ENCODE measurements around the gene ZMYND8.

The ZMYND8 gene

DNA sequence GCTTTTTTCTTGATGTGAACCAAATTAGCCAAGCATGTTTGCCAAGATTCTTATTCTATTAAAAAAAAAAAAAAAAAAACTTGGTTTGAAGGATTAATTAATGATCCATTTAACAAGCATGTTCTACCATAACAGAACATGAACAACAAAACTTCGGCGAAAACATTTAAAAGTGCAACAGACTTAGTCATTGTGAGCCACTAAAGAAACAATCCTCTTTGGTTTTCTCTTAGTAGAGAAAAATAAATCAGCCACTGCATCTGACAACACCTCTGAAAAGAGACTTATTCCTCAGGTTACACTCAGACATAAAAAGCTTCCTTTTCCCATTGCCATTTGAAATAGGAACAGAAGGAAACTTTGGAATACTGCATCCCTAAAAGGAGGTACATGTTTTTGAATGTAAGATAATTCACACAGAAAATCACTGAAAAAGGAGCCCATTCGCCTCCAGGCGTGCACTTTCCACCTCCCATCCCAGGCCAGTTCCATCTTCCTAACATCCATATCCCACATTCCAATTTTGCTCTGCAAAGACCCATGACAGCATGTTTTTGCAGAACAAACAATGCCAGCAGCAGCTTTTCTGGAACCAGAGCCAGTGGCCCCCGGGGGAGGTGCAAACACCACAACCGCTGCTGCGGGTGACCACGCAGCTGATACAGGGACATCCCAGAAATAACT, 79.5 kb downstream of the ZMYND8 start:
- Mint-ChIP-seq H3K27me3 (no peaks in the 10 kb centered on the region), H3K27ac (peak overlapping the region; percentile 59), H3K36me3 (peaks cover 63 to 72% of the 10 kb centered on the region in 2 donors), H3K9me3 (no peaks in the 10 kb centered on the region), H3K4me1 (peaks cover 39 to 55% of the 10 kb centered on the region in 2 donors), H3K4me3 (no peak overlapping the region)
- no peak for DNase-seq
- no peak for ATAC-seq (replicated peaks)

DNA sequence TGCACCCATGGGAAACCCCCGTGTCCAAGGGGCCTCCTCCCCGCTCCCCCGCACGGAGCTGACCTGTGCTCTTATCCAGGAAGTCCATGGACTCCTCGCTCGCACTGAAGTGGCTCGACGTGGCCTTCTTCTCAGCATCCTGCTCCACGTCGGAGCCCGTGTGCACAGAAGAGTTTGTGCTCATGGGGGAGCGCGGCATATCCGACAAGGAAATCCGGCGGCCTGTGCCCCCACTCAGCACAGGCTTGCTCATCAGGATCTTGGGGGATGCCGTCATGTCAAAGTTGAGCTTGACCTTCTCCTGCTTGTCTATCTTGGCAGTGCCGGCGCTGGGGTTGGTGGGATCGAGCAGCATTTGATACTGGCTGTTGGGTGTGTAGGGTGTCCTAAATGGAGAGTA, 80.2 kb downstream of the ZMYND8 start:
- DNase-seq: no peak
- Mint-ChIP-seq H3K4me1 (peaks cover 39 to 59% of the 10 kb centered on the region in 2 donors), H3K9me3 (no peaks in the 10 kb centered on the region), H3K4me3 (peak overlapping the region in 1 of 2 donors; percentile 6), H3K27ac (peak overlapping the region; percentile 88), H3K27me3 (no peaks in the 10 kb centered on the region), H3K36me3 (peaks cover 58 to 65% of the 10 kb centered on the region in 2 donors)
- ATAC-seq (replicated peaks): no peak

DNA sequence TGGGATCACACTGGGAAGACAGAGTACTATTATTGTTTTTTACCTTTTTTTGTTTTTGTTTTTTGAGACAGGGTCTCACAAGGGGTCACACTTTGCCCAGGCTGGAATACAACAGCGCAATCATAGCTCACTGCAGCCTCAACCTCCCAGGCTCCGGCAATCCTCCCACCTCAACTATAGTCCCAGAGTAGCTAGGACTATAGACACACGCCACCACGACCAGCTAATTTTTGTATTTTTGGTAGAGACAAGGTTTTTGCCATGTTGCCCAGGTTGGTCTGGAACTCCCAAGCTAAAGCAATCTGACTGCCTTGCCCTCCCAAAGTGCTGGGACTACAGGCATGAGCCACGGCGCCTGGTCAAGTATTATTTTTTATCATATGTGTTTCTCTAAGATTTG, 81.0 kb downstream of the ZMYND8 start:
- Mint-ChIP-seq H3K27me3 (no peaks in the 10 kb centered on the region), H3K36me3 (peaks cover 53 to 60% of the 10 kb centered on the region in 2 donors), H3K27ac (peak overlapping the region; percentile 94), H3K4me3 (no peak overlapping the region), H3K4me1 (peaks cover 36 to 59% of the 10 kb centered on the region in 2 donors), H3K9me3 (no peaks in the 10 kb centered on the region)
- DNase-seq (no peak), ATAC-seq (replicated peaks) (no peak)

DNA sequence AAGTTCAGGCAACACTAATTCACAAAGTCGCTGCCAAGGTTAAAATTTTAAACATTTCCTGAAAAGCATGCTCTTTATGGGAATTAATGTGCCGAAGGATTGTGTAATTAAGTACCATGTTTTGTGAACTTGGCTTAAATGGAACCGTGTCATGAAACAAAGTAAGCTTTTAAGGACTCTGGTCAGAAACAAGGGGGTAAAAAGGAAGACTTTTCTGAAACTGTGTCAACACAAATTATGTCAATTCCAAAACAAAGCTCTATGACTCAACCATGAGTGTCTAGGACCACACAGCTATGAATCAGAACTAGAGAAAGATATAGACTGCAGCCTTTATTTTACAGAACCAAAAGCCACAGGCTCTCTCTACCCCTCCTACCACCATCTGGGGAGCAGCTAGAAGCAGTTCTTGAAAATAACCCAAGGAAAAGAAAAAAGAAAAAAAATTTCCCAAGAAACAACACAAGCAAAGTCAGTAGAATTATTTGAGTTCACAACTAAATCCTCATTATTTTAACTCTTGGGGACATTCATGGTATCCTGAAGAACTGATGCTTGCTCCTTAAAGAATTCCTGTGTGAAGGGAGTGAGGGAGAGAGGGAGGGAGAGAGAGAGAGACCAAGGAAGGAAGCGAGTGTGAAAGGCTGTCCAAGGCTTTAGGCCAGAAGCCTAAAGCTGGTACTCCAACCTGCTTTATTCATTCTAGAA, 81.9 kb downstream of the ZMYND8 start:
- DNase-seq (peak; percentile 42), ATAC-seq (replicated peaks) (peak; percentile 100)
- Mint-ChIP-seq H3K27ac (peak overlapping the region; percentile 94), H3K4me3 (peak overlapping the region; percentile 76 to 82), H3K9me3 (no peaks in the 10 kb centered on the region), H3K27me3 (no peaks in the 10 kb centered on the region), H3K36me3 (peaks cover 48 to 57% of the 10 kb centered on the region in 2 donors), H3K4me1 (peaks cover 38 to 59% of the 10 kb centered on the region in 2 donors)

DNA sequence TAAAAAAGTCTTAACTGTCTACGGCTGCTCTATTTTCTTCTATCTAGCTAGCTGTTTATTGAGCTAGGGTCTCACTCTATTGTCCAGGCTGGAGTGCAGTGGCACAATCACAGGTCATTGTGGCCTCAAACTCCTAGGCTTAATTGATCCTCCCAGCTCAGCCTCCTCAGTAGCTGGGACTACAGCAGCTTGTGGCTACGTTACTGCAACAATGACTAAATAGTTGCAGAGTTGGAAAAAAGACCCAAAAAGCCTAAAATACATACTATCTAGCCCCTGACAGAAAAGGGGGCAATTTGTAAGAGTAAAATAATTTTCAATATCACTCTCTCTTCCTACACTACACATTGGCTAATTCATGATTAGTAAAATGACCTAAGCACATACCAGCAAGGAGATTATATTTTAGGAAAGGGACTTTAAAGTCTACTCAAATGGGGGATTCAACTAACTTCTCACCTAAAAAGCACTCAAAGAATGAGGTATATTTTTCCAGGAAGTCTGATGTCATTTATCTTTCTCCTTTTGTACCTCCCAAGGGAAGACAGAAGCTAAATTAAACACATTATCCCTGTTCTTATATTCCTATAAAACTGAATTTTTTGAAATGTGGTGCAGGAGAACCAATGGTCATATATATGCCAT, 82.8 kb downstream of the ZMYND8 start:
- peak overlapping the region in 1 of 2 donors; percentile 21 for H3K4me3 Mint-ChIP-seq
- no peaks in the 10 kb centered on the region for H3K27me3 Mint-ChIP-seq
- H3K9me3 Mint-ChIP-seq: no peaks in the 10 kb centered on the region
- peak overlapping the region; percentile 47 for H3K27ac Mint-ChIP-seq
- ATAC-seq (replicated peaks) (no peak), DNase-seq (no peak)
- H3K4me1 Mint-ChIP-seq: peaks cover 38 to 61% of the 10 kb centered on the region in 2 donors
- H3K36me3 Mint-ChIP-seq: peaks cover 47 to 56% of the 10 kb centered on the region in 2 donors

DNA sequence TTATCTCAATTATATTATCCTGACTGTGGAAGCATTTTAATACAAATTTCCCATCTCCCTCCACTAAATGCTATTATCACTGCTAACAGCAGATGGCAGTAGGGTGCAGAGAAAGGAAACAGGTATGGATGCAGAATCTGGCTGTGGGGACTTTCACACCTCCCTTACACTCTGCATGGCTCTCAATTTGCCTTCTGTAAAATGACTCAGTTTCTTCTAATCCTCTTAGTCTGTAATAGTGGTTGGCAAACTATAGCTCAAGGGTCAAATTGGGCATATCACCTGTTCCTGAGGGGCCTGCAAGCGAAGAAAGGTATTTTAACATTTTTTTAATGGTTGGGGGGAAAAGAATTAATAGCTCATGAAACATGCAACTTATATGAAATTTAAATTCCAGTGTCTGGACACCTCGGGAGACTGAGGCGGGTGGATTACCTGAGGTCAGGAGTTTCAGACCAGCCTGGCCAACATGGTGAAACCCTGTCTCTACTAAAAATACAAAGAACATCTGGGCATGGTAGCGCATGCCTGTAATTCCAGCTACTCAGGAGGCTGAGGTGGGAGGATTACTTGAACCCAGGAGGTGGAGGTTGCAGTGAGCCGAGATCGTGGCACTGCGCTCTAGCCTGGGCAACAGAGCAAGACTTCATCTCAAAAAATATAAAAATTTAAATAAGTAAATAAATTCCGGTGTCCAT, 83.5 kb downstream of the ZMYND8 start:
- ATAC-seq (replicated peaks) (peak; percentile 44 to 46), DNase-seq (peak; percentile 22)
- Mint-ChIP-seq H3K36me3 (peaks cover 40 to 53% of the 10 kb centered on the region in 2 donors), H3K4me3 (peak overlapping the region; percentile 41 to 67), H3K9me3 (no peaks in the 10 kb centered on the region), H3K27ac (peak overlapping the region; percentile 89), H3K4me1 (peaks cover 40 to 63% of the 10 kb centered on the region in 2 donors), H3K27me3 (no peaks in the 10 kb centered on the region)

DNA sequence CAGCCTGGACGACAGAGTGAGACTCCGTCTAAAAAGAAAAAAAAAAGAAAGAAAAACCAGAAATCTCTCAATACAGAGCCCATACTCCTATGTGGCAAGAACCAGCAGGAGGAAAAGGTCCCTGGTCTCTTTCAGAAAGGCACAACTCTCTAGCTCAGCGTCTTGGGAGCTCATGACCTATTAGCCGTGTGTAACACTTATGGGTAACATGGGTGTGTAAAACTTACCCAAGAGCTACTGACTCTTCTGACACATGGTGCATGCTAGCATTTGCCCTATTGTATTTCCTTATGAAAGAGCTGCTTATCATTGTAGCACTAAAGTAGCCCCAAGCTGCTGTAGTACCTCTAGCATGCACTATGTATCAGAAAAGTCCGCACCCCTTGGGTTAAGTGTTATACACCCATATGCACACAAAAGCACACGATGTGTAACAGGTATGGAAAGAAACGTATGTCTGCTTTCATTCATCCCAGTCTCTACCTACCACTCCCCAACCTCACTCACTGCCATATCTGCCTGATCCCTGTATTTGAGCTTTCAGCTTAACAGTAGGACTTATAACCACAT, 85.4 kb downstream of the ZMYND8 start:
- ATAC-seq (replicated peaks) (no peak), DNase-seq (no peak)
- no peak overlapping the region for H3K4me3 Mint-ChIP-seq
- H3K4me1 Mint-ChIP-seq: peaks cover 46 to 70% of the 10 kb centered on the region in 2 donors
- no peak overlapping the region for H3K27ac Mint-ChIP-seq
- H3K27me3 Mint-ChIP-seq: no peaks in the 10 kb centered on the region
- H3K36me3 Mint-ChIP-seq: peaks cover 41 to 57% of the 10 kb centered on the region in 2 donors
- H3K9me3 Mint-ChIP-seq: no peaks in the 10 kb centered on the region

DNA sequence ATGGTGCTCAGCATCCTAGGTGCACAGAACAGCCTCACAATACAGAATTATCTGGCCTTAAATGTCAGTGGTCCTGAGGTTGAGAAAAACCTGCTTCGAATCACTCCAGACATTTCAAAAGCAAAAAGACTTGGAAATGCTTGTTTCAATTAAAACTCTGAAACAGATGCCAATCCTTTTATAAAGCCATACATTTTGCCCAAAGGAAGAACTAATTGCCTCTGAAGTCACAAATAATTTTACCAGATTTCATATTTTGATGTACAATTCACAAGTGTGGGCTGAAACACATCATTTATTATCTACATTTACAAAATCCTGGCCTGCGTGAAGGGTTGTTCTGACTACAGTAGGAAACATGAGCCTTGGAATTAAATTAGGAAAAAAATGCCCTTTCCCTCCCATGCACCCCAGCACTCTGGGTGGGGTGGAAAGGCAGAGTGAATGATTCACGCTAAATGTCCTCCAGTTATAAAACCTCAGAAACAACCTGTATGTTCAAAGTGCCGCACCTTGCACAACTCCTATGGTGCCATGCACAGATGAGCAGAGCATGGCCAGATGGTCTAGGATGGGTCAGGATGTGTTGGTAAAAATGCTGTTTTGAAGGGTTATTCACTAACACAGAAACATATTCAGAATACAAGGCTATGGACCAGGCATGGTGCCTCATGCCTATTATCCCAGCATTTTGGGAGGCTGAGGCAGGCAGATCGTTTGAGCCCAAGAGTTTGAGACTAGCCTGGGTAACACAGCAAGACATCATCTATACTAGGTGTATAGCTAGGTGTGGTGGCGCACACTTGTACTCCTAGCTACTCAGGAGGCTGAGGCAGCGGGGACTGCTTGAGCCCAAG, 87.0 kb downstream of the ZMYND8 start:
- Mint-ChIP-seq H3K9me3 (no peaks in the 10 kb centered on the region), H3K4me1 (peaks cover 38 to 58% of the 10 kb centered on the region in 2 donors), H3K27me3 (no peaks in the 10 kb centered on the region), H3K27ac (no peak overlapping the region), H3K36me3 (peaks cover 29 to 49% of the 10 kb centered on the region in 2 donors), H3K4me3 (no peak overlapping the region)
- ATAC-seq (replicated peaks) (no peak), DNase-seq (no peak)

DNA sequence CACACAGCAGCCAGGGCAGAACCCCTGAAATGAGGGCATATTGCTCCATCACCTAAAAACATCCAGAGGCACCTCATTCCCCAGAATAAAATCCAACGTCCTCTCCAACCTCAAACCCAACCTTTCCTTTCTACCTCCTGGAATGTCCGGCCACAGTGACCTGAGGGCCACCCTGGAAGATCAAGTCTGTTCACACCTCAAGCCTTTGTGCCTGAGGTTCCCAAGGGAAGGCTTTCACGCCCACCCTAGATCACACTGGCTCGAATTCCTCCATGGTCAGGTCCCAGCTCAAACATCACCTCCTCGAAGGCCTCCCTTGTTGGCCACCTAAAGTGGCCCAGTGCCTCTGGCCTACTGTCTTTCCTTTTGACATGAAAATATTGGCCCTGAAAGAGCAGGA, 88.9 kb downstream of the ZMYND8 start:
- Mint-ChIP-seq H3K4me3 (no peak overlapping the region), H3K36me3 (peaks cover 21 to 35% of the 10 kb centered on the region in 2 donors), H3K27me3 (no peaks in the 10 kb centered on the region), H3K9me3 (no peaks in the 10 kb centered on the region), H3K27ac (peak overlapping the region; percentile 16), H3K4me1 (peaks cover 37 to 58% of the 10 kb centered on the region in 2 donors)
- no peak for DNase-seq
- no peak for ATAC-seq (replicated peaks)

DNA sequence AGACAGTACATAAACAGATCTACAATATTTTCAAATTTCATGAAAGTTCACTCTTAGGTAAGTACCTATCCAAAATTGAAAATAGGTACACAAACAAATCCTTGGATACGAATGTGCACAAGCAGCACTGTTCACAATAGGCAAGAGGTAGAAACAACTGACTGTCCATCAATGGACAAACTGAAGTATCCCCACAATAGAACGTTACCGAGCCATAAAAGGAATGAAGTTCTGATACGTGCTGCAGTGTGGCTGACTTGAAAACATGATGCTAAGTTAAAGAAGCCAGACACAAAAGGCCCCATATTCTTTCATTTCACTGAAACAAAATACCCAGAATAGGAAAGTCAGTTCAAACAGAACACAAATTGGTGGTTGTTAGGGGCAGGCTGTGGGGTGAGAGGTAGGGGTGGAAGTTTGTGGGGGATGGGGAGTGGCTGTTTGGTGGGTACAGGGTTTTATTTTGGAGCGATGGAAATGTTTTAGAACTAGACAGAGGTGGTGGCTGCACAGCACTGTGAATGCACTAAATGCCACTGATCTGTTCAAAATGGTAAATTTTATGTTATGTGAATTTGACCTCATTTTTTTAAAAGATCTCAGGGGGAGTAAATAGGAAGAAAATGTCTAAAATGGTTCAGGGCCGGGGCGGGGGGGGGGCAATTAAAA, 89.5 kb downstream of the ZMYND8 start:
- Mint-ChIP-seq H3K9me3 (no peaks in the 10 kb centered on the region), H3K36me3 (peaks cover 19 to 36% of the 10 kb centered on the region in 2 donors), H3K4me1 (peaks cover 43 to 59% of the 10 kb centered on the region in 2 donors), H3K27me3 (no peaks in the 10 kb centered on the region), H3K4me3 (no peak overlapping the region), H3K27ac (peak overlapping the region; percentile 14)
- ATAC-seq (replicated peaks): no peak
- DNase-seq: no peak

DNA sequence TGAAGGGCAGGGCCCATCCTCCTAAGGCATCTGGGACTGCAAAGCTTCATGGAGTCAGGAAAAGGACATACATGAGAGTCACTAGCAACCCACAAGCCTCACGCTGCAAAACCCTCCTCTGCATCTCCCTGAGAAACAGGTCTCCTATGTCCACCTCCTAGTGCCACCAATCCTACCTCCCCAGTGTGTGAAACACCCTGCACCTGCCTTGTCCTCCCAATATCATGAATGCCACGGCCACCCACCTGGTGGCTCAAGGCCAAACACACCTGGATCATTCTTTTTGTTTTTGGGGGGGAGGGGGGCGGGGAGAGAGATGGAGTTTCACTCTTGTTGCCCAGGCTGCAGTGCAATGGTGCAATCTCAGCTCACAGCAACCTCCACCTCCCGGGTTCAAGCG, 90.5 kb downstream of the ZMYND8 start:
- Mint-ChIP-seq H3K27ac (no peak overlapping the region), H3K4me3 (no peak overlapping the region), H3K9me3 (no peaks in the 10 kb centered on the region), H3K27me3 (no peaks in the 10 kb centered on the region), H3K36me3 (peaks cover 25 to 45% of the 10 kb centered on the region in 2 donors), H3K4me1 (peaks cover 49 to 64% of the 10 kb centered on the region in 2 donors)
- no peak for ATAC-seq (replicated peaks)
- no peak for DNase-seq

DNA sequence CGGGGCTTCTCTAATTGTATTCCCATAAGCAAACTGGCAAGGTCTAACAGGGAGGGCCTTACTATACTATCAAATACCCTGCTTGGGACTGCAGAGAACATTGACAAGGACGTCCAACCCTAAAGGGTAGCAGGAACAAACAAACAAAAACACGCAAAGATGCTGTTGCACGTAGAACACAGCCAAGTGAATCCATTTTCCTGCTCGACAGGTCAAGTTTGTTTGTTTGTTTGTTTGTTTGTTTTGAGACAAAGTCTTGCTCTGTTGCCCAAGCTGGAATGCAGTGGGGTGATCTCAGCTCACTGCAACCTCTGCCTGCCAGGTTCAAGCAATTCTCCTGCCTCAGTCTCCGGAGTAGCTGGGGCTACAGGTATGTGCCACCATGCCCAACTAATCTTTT, 91.3 kb downstream of the ZMYND8 start:
- Mint-ChIP-seq H3K4me1 (peaks cover 53 to 72% of the 10 kb centered on the region in 2 donors), H3K27ac (no peak overlapping the region), H3K36me3 (peaks cover 31 to 52% of the 10 kb centered on the region in 2 donors), H3K27me3 (no peaks in the 10 kb centered on the region), H3K9me3 (peaks cover 0 to 2% of the 10 kb centered on the region in 2 donors), H3K4me3 (no peak overlapping the region)
- ATAC-seq (replicated peaks) (no peak), DNase-seq (no peak)
